ENCODE measurements around the gene LEO1. TPM values are rescaled to one million over a fixed set of nuclear protein-coding genes. Genes with fewer than 3 reads are reported as not detected.

LEO1 gene
- polyA plus RNA-seq, 6 donors from 2014 or later = 8.0 to 23.9 (median 13.8) TPM

GRCh38 chr15:51904931-51905330 lies 66.6 kb downstream of the LEO1 start:
- Mint-ChIP-seq H3K4me1 (no peaks in the 10 kb centered on the region), H3K27ac (no peak overlapping the region), H3K27me3 (no peaks in the 10 kb centered on the region), H3K36me3 (peaks cover 33 to 36% of the 10 kb centered on the region in 2 donors), H3K4me3 (no peak overlapping the region), H3K9me3 (no peaks in the 10 kb centered on the region)
- DNase-seq (no peak), ATAC-seq (ENCODE audit: low read depth in 2 of 2) (no peak)

DNA sequence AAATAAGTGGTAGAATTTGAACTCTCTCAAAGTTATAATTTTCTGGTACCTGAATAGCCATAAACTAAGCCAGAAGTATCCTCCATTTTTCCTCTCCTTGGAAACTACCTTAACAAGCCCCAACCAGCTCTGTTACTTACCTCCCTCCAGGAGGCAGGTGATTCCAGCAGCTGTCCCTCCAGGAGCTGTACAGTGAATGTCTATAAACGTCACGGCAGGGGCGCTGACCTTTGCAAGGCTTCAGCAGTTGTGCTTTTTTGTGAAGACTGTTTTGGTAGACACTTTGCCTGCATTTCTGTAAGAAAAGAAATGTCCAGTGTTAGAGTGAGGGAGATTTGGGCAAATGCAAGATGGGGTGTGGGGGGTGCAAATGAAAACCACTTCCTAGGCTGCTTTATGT lies 67.2 kb downstream of the LEO1 start:
- Mint-ChIP-seq H3K9me3 (no peaks in the 10 kb centered on the region), H3K4me1 (no peaks in the 10 kb centered on the region), H3K4me3 (no peak overlapping the region), H3K27me3 (no peaks in the 10 kb centered on the region), H3K27ac (no peak overlapping the region), H3K36me3 (peaks cover 31 to 38% of the 10 kb centered on the region in 2 donors)
- DNase-seq (no peak), ATAC-seq (ENCODE audit: low read depth in 2 of 2) (no peak)

- DNase-seq (no peak), ATAC-seq (ENCODE audit: low read depth in 2 of 2) (no peak)
- peaks cover 10 to 24% of the 10 kb centered on the region in 2 donors for H3K36me3 Mint-ChIP-seq
- no peak overlapping the region for H3K27ac Mint-ChIP-seq
- H3K4me1 Mint-ChIP-seq = no peaks in the 10 kb centered on the region
- no peaks in the 10 kb centered on the region for H3K27me3 Mint-ChIP-seq
- H3K4me3 Mint-ChIP-seq = no peak overlapping the region
- peaks cover 0 to 3% (median 0%) of the 10 kb centered on the region in 7 donors for H3K9me3 Mint-ChIP-seq
Observed at GRCh38 chr15:51889486-51889885, 82.1 kb downstream of the LEO1 start.

GRCh38 chr15:51888593-51889195 lies 82.9 kb downstream of the LEO1 start:
- Mint-ChIP-seq H3K9me3 (peaks cover 0 to 3% (median 0%) of the 10 kb centered on the region in 7 donors), H3K27ac (no peak overlapping the region), H3K4me1 (no peaks in the 10 kb centered on the region), H3K36me3 (peaks cover 10 to 23% of the 10 kb centered on the region in 2 donors), H3K27me3 (no peaks in the 10 kb centered on the region), H3K4me3 (no peak overlapping the region)
- ATAC-seq (ENCODE audit: low read depth in 2 of 2) (no peak), DNase-seq (peak; percentile 9)

Other genes with a start within 250 kb of the LEO1 start
- gene LYSMD2, start 234.1 kb downstream of the LEO1 start, polyA plus RNA-seq (ENCODE audit: low read depth in 6 of 6) = 100 to 1,000 TPM in 1 of 6 donors, 10 to 100 TPM in 5; 56.6 to 120 (median 84.1) TPM
- gene TMOD2, start 220.2 kb downstream of the LEO1 start, polyA plus RNA-seq (ENCODE audit: low read depth in 6 of 6) = 1 to 10 TPM; 1.4 to 4.1 (median 2.2) TPM
- gene TMOD3, start 142.1 kb downstream of the LEO1 start, polyA plus RNA-seq (ENCODE audit: low read depth in 6 of 6) = 10 to 100 TPM; 19.3 to 30.3 (median 25.2) TPM
- 10 to 100 TPM in 1 of 6 donors, 1 to 10 TPM in 5; 4.2 to 13.6 (median 7.6) TPM for gene MAPK6, start 47.4 kb upstream of the LEO1 start, polyA plus RNA-seq (ENCODE audit: low read depth in 6 of 6)
- under 1 TPM in 1 of 6 donors, not detected in 5; 0.31 TPM for gene BCL2L10, start 141.0 kb upstream of the LEO1 start, polyA plus RNA-seq (ENCODE audit: low read depth in 6 of 6)
- gene GNB5, start 219.6 kb upstream of the LEO1 start, polyA plus RNA-seq (ENCODE audit: low read depth in 6 of 6) = 100 to 1,000 TPM in 1 of 6 donors, 10 to 100 TPM in 5; 76.9 to 103 (median 88.7) TPM

Data from naive B cell (primary cell).